ENCODE data around the gene MRNIP. TPM values are rescaled to one million over a fixed set of nuclear protein-coding genes. Genes with fewer than 3 reads are reported as not detected.

The MRNIP gene
- total RNA-seq, 1 experiment from 2014 or later: 37.8 TPM

DNA sequence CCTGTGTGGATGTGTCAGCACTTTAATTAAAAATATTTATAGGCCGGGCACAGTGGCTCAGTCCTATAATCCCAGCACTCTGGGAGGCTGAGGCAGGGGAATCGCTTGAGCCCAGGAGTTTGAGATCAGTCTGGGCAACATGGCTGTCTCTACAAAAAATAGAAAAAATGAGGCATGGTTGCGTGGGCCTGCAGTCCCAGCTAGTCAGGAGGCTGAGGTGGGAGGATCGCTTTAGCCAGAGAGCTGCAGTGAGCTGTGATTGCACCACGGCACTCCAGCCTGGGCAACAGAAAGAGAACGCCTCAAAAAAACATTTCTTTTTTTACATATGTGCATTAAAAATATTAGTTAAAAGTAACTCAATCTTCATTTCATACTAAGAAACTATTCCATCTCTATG lies 42.8 kb upstream of the MRNIP start:
- ChIA-PET CTCF (no interaction called here), POLR2A (no interaction called here)
- no TSS peak for BruUV-seq (replicated peaks)
- Histone ChIP-seq H3K36me3 (ENCODE audit: control insufficient read depth, insufficient read depth, low read length) (peaks cover 4% of the 10 kb centered on the region), H3K4me3 (ENCODE audit: low read depth, low read length) (no peak overlapping the region), H3K9me3 (no peaks in the 10 kb centered on the region), H3K4me1 (no peaks in the 10 kb centered on the region), H3K27me3 (replicated peaks; ENCODE audit: control insufficient read depth, insufficient read depth, low read length) (no peaks in the 10 kb centered on the region)
- Mint-ChIP-seq H3K27ac (ENCODE audit: unreplicated experiment) (no peak overlapping the region), H3K4me1 (ENCODE audit: low read depth, unreplicated experiment) (peaks cover 6% of the 10 kb centered on the region), H3K4me3 (ENCODE audit: unreplicated experiment) (no peak overlapping the region), H3K9me3 (ENCODE audit: unreplicated experiment) (no peaks in the 10 kb centered on the region), H3K36me3 (ENCODE audit: insufficient read depth, unreplicated experiment) (peaks cover 67% of the 10 kb centered on the region), H3K27me3 (ENCODE audit: insufficient read depth, unreplicated experiment) (no peaks in the 10 kb centered on the region)
- DNase-seq: no peak
- TF ChIP-seq, protein P1, sequence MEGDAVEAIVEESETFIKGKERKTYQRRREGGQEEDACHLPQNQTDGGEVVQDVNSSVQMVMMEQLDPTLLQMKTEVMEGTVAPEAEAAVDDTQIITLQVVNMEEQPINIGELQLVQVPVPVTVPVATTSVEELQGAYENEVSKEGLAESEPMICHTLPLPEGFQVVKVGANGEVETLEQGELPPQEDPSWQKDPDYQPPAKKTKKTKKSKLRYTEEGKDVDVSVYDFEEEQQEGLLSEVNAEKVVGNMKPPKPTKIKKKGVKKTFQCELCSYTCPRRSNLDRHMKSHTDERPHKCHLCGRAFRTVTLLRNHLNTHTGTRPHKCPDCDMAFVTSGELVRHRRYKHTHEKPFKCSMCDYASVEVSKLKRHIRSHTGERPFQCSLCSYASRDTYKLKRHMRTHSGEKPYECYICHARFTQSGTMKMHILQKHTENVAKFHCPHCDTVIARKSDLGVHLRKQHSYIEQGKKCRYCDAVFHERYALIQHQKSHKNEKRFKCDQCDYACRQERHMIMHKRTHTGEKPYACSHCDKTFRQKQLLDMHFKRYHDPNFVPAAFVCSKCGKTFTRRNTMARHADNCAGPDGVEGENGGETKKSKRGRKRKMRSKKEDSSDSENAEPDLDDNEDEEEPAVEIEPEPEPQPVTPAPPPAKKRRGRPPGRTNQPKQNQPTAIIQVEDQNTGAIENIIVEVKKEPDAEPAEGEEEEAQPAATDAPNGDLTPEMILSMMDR (IDR thresholded peaks at IDR 0.05; ENCODE audit: insufficient read depth in 1 of 2, low read depth in 1 of 2, low read length in 1 of 2, severe bottlenecking in 1 of 2, unreplicated experiment in 1 of 2): no peak
- intact Hi-C loops (cut with micrococcal nuclease; ENCODE audit: unreplicated experiment): no loop called here

DNA sequence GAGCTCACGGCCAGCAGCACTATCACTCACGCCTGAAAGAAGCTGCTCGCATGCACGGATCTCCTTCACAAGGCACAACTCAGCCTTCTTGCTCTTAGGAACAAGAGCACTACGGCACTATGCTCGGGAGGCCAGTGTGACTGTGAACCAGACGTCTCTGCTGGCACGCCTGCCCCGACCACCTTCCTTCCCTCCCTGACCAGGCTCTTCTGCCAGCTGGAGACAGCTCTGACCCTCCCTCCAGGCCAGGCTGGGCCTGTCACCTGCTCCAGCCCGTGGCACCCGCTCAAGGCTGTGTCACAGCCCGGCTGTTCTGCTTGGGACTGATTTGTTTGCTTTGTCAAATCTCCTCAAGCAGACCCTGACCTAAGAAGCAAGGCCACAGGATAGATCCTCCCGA lies 42.1 kb upstream of the MRNIP start:
- H3K4me3 Mint-ChIP-seq (ENCODE audit: unreplicated experiment): no peak overlapping the region
- intact Hi-C loops (cut with micrococcal nuclease; ENCODE audit: unreplicated experiment): no loop called here
- Histone ChIP-seq H3K36me3 (ENCODE audit: control insufficient read depth, insufficient read depth, low read length) (peaks cover 2% of the 10 kb centered on the region), H3K4me3 (ENCODE audit: low read depth, low read length) (no peak overlapping the region), H3K4me1 (no peaks in the 10 kb centered on the region), H3K9me3 (no peaks in the 10 kb centered on the region), H3K27me3 (replicated peaks; ENCODE audit: control insufficient read depth, insufficient read depth, low read length) (no peaks in the 10 kb centered on the region)
- H3K27me3 Mint-ChIP-seq (ENCODE audit: insufficient read depth, unreplicated experiment): no peaks in the 10 kb centered on the region
- POLR2A ChIA-PET: no interaction called here
- no peaks in the 10 kb centered on the region for H3K9me3 Mint-ChIP-seq (ENCODE audit: unreplicated experiment)
- no peak overlapping the region for H3K27ac Mint-ChIP-seq (ENCODE audit: unreplicated experiment)
- DNase-seq: no peak
- no peaks in the 10 kb centered on the region for H3K4me1 Mint-ChIP-seq (ENCODE audit: low read depth, unreplicated experiment)
- BruUV-seq (replicated peaks): no TSS peak
- H3K36me3 Mint-ChIP-seq (ENCODE audit: insufficient read depth, unreplicated experiment): peaks cover 67% of the 10 kb centered on the region
- TF ChIP-seq, protein P1 (IDR thresholded peaks at IDR 0.05; ENCODE audit: insufficient read depth in 1 of 2, low read depth in 1 of 2, low read length in 1 of 2, severe bottlenecking in 1 of 2, unreplicated experiment in 1 of 2): no peak
- CTCF ChIA-PET: no interaction called here

DNA sequence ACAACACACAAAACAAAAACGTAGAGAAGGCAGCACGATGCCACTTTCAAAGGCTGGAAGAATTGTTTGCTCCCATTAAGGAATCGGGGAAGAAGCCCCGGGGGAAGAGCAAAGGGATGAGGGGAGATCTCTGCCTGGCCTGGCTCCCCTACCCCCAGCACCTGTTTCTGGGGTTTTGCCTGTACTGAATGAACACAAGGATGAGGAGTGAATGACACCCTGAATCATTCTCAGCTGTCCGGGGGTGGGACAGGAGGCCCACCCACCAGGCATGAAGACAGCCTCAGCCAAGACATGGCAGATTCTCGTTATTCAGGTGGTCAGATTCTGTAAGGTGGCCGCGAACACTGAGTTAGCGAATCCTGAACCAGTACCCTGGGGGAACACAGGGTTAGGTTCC lies 41.6 kb upstream of the MRNIP start:
- ChIA-PET CTCF (no interaction called here), POLR2A (no interaction called here)
- no TSS peak for BruUV-seq (replicated peaks)
- Mint-ChIP-seq H3K9me3 (ENCODE audit: unreplicated experiment) (no peaks in the 10 kb centered on the region), H3K36me3 (ENCODE audit: insufficient read depth, unreplicated experiment) (peaks cover 71% of the 10 kb centered on the region), H3K4me3 (ENCODE audit: unreplicated experiment) (no peak overlapping the region), H3K27ac (ENCODE audit: unreplicated experiment) (no peak overlapping the region), H3K27me3 (ENCODE audit: insufficient read depth, unreplicated experiment) (no peaks in the 10 kb centered on the region), H3K4me1 (ENCODE audit: low read depth, unreplicated experiment) (no peaks in the 10 kb centered on the region)
- no peaks in the 10 kb centered on the region for H3K4me1 ChIP-seq
- H3K36me3 ChIP-seq (ENCODE audit: control insufficient read depth, insufficient read depth, low read length): peaks cover 2% of the 10 kb centered on the region
- H3K4me3 ChIP-seq (ENCODE audit: low read depth, low read length): no peak overlapping the region
- TF ChIP-seq, protein P1 (IDR thresholded peaks at IDR 0.05; ENCODE audit: insufficient read depth in 1 of 2, low read depth in 1 of 2, low read length in 1 of 2, severe bottlenecking in 1 of 2, unreplicated experiment in 1 of 2): no peak
- no peak for DNase-seq
- intact Hi-C loops (cut with micrococcal nuclease; ENCODE audit: unreplicated experiment): no loop called here
- H3K27me3 ChIP-seq (replicated peaks; ENCODE audit: control insufficient read depth, insufficient read depth, low read length): no peaks in the 10 kb centered on the region
- no peaks in the 10 kb centered on the region for H3K9me3 ChIP-seq

All from Caco-2 (cell line).